ENCODE data around the gene C1QL2. TPM values are rescaled to one million over a fixed set of nuclear protein-coding genes. Genes with fewer than 3 reads are reported as not detected.

Gene C1QL2
- total RNA-seq, 1 experiment from 2014 or later: not detected

DNA sequence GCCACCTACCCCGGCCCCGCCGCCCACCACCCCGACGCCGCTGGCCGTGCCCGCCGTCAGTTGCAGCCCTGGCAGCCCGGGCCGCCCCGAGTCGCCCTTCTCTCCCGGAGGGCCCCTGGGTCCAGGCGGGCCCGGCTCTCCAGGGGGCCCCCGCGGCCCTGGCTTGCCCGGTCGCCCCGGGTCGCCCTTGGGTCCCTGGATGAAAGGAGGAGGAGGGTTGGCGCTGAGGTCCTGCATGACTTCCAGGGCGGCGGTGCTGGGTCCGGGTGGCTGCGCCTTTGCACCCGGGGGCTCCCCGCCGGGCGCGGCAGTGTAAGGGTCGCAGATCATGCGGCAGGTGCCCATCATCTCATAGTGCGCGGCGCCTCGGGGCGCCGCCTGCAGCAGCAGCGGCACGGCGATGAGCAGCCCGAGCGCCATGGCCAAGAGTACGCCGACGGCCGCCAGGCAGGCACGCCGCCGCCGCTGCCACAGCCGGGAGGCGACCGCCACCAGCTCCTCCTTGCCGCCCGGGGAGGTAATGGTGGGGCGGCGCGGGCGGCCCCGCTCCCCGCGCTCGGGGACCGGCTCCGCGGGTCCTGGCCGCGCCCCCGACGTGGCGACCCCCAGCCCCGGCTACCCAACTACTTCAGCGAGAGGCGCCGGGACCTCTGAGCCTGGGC, 570 bp downstream of the C1QL2 start:
- Histone ChIP-seq H3K4me3 (ENCODE audit: low read length) (no peak overlapping the region), H3K36me3 (ENCODE audit: insufficient read depth, low read length) (no peaks in the 10 kb centered on the region), H3K9ac (ENCODE audit: low read length) (no peak overlapping the region), H3K27ac (ENCODE audit: low read length) (no peak overlapping the region), H3K4me1 (ENCODE audit: low read length) (no peaks in the 10 kb centered on the region), H3K9me2 (replicated peaks; ENCODE audit: insufficient read depth, low read length) (no peaks in the 10 kb centered on the region), H2AFZ (ENCODE audit: low read length) (no peak overlapping the region), H3K79me2 (ENCODE audit: low read length) (no peaks in the 10 kb centered on the region), H3K4me2 (ENCODE audit: low read depth, low read length, poor library complexity, severe bottlenecking) (no peak overlapping the region), H3K9me3 (ENCODE audit: low read length) (no peaks in the 10 kb centered on the region), H3K27me3 (ENCODE audit: low read length) (no peaks in the 10 kb centered on the region), H4K20me1 (ENCODE audit: insufficient read depth, low read depth, low read length) (no peaks in the 10 kb centered on the region)
- DNase-seq: no peak

GRCh38 chr2:119156891-119157773, 1.4 kb downstream of the C1QL2 start:
- Histone ChIP-seq H3K79me2 (ENCODE audit: low read length) (no peaks in the 10 kb centered on the region), H3K4me3 (ENCODE audit: low read length) (no peak overlapping the region), H3K9me3 (ENCODE audit: low read length) (no peaks in the 10 kb centered on the region), H3K27ac (ENCODE audit: low read length) (no peak overlapping the region), H2AFZ (ENCODE audit: low read length) (no peak overlapping the region), H3K4me2 (ENCODE audit: low read depth, low read length, poor library complexity, severe bottlenecking) (no peak overlapping the region), H4K20me1 (ENCODE audit: insufficient read depth, low read depth, low read length) (no peaks in the 10 kb centered on the region), H3K9ac (ENCODE audit: low read length) (no peak overlapping the region), H3K4me1 (ENCODE audit: low read length) (no peaks in the 10 kb centered on the region), H3K27me3 (ENCODE audit: low read length) (no peaks in the 10 kb centered on the region), H3K9me2 (replicated peaks; ENCODE audit: insufficient read depth, low read length) (no peaks in the 10 kb centered on the region), H3K36me3 (ENCODE audit: insufficient read depth, low read length) (no peaks in the 10 kb centered on the region)
- no peak for DNase-seq

DNA sequence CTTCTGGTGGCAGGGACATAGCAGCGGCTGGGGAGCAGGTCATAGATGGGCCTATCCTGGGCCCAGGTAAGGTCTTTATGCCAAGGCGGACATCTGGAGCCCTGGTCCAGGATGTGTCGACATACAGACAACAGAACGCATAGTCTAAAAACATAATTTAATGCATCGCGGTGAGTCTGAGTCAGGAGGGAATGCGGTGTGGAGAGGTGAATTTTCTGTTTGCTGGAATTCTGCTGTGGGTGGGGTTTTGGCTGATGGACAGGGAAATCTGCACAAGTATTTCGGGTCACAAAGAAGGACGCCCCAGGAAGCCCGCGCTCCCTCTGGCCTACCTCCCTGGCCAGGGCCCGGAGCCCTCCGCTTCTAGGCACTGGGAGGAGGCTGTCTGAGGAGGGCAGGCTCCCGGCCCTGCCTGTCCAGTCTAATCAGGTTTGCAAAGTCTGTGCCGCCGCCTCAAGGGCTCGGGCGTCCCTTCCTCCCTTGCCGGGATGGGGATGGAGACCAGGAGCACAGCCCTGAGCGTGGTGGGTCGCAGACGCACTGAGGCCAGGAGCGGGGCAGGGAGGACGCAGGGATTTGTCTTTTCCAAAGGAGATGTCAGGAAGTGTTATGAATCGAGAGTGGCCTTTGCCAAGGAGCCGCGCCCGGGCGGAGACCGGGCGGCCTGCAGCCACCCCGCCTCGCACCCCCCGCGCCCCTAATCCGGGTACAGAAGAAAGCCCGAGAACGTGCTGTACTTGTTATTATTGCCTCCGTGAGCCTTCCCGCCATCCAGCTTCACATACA, 2.3 kb downstream of the C1QL2 start:
- Histone ChIP-seq H3K9me2 (replicated peaks; ENCODE audit: insufficient read depth, low read length) (no peaks in the 10 kb centered on the region), H3K9ac (ENCODE audit: low read length) (no peak overlapping the region), H3K4me1 (ENCODE audit: low read length) (no peaks in the 10 kb centered on the region), H3K9me3 (ENCODE audit: low read length) (no peaks in the 10 kb centered on the region), H3K36me3 (ENCODE audit: insufficient read depth, low read length) (no peaks in the 10 kb centered on the region), H3K4me2 (ENCODE audit: low read depth, low read length, poor library complexity, severe bottlenecking) (no peak overlapping the region), H3K27me3 (ENCODE audit: low read length) (no peaks in the 10 kb centered on the region), H4K20me1 (ENCODE audit: insufficient read depth, low read depth, low read length) (no peaks in the 10 kb centered on the region), H2AFZ (ENCODE audit: low read length) (no peak overlapping the region), H3K27ac (ENCODE audit: low read length) (no peak overlapping the region), H3K79me2 (ENCODE audit: low read length) (no peaks in the 10 kb centered on the region), H3K4me3 (ENCODE audit: low read length) (no peak overlapping the region)
- DNase-seq: no peak

- DNase-seq: no peak
- Histone ChIP-seq H3K27me3 (ENCODE audit: low read length) (no peaks in the 10 kb centered on the region), H3K79me2 (ENCODE audit: low read length) (no peaks in the 10 kb centered on the region), H3K4me2 (ENCODE audit: low read depth, low read length, poor library complexity, severe bottlenecking) (no peak overlapping the region), H3K9ac (ENCODE audit: low read length) (no peak overlapping the region), H3K36me3 (ENCODE audit: insufficient read depth, low read length) (no peaks in the 10 kb centered on the region), H3K4me3 (ENCODE audit: low read length) (no peak overlapping the region), H3K9me3 (ENCODE audit: low read length) (no peaks in the 10 kb centered on the region), H2AFZ (ENCODE audit: low read length) (no peak overlapping the region), H3K4me1 (ENCODE audit: low read length) (no peaks in the 10 kb centered on the region), H3K27ac (ENCODE audit: low read length) (no peak overlapping the region), H3K9me2 (replicated peaks; ENCODE audit: insufficient read depth, low read length) (no peaks in the 10 kb centered on the region), H4K20me1 (ENCODE audit: insufficient read depth, low read depth, low read length) (no peaks in the 10 kb centered on the region)
Measured at GRCh38 chr2:119155633-119156032, 2.9 kb downstream of the C1QL2 start.

DNA sequence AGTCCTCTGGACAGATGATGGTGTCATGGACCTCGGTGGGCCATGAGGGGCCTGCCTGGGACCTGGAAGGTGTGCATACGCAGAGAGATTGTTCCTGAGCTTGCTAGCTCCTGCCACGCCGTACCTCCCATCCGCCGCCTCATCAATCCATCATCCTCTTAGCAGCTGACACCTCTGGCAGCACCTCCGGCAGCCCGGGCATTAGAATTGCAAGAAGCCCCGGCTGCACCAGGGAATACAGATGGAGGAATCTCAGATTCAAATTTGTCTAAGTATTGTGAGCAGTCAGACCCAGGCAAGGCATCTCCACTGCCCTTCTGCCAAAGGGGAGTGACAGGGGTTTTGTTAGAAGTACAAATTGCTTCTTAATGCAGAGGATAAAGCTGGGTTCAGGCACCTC, 4.5 kb downstream of the C1QL2 start:
- no peaks in the 10 kb centered on the region for H3K4me1 ChIP-seq (ENCODE audit: low read length)
- no peaks in the 10 kb centered on the region for H3K9me3 ChIP-seq (ENCODE audit: low read length)
- no peaks in the 10 kb centered on the region for H3K9me2 ChIP-seq (replicated peaks; ENCODE audit: insufficient read depth, low read length)
- no peaks in the 10 kb centered on the region for H3K79me2 ChIP-seq (ENCODE audit: low read length)
- H3K4me2 ChIP-seq (ENCODE audit: low read depth, low read length, poor library complexity, severe bottlenecking): no peak overlapping the region
- H3K9ac ChIP-seq (ENCODE audit: low read length): no peak overlapping the region
- no peak overlapping the region for H3K4me3 ChIP-seq (ENCODE audit: low read length)
- no peaks in the 10 kb centered on the region for H4K20me1 ChIP-seq (ENCODE audit: insufficient read depth, low read depth, low read length)
- no peaks in the 10 kb centered on the region for H3K36me3 ChIP-seq (ENCODE audit: insufficient read depth, low read length)
- H3K27ac ChIP-seq (ENCODE audit: low read length): no peak overlapping the region
- DNase-seq: no peak
- no peak overlapping the region for H2AFZ ChIP-seq (ENCODE audit: low read length)
- no peaks in the 10 kb centered on the region for H3K27me3 ChIP-seq (ENCODE audit: low read length)

DNA sequence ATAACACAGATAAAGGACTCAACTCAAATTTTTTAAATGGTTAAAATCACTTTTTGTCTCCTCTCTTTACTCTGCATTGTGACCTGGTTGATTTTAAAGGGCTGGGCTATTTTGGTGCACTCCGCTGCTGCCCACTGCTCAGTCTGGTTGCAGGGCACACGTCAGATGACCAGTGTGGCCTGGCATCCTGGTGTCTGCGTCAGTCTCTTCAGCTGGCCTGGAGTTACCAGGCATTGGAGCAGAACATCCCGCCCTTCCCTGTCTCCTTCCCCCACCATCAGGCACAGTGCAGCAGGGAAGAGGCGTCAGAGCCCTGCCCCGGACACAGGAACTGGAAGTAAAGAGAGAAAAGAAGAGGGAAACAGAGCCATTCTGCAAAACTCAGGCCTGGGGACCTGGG, 8.9 kb downstream of the C1QL2 start:
- H3K79me2 ChIP-seq (ENCODE audit: low read length): no peaks in the 10 kb centered on the region

GRCh38 chr2:119147776-119148715, 10.5 kb downstream of the C1QL2 start:
- H3K27ac ChIP-seq (ENCODE audit: low read length): no peak overlapping the region

More for the DNA sequence above, 8.9 kb downstream of the C1QL2 start:
- H3K4me2 ChIP-seq (ENCODE audit: low read depth, low read length, poor library complexity, severe bottlenecking): no peak overlapping the region
- no peak for DNase-seq
- no peak overlapping the region for H3K4me3 ChIP-seq (ENCODE audit: low read length)
- no peak overlapping the region for H3K9ac ChIP-seq (ENCODE audit: low read length)
- no peaks in the 10 kb centered on the region for H4K20me1 ChIP-seq (ENCODE audit: insufficient read depth, low read depth, low read length)
- H3K9me2 ChIP-seq (replicated peaks; ENCODE audit: insufficient read depth, low read length): no peaks in the 10 kb centered on the region
- H2AFZ ChIP-seq (ENCODE audit: low read length): no peak overlapping the region
- no peaks in the 10 kb centered on the region for H3K27me3 ChIP-seq (ENCODE audit: low read length)
- H3K9me3 ChIP-seq (ENCODE audit: low read length): no peaks in the 10 kb centered on the region
- no peak overlapping the region for H3K27ac ChIP-seq (ENCODE audit: low read length)
- no peaks in the 10 kb centered on the region for H3K36me3 ChIP-seq (ENCODE audit: insufficient read depth, low read length)
- H3K4me1 ChIP-seq (ENCODE audit: low read length): no peaks in the 10 kb centered on the region

More at GRCh38 chr2:119147776-119148715, 10.5 kb downstream of the C1QL2 start:
- DNase-seq: no peak
- Histone ChIP-seq H4K20me1 (ENCODE audit: insufficient read depth, low read depth, low read length) (no peaks in the 10 kb centered on the region), H3K9me3 (ENCODE audit: low read length) (no peaks in the 10 kb centered on the region), H3K9me2 (replicated peaks; ENCODE audit: insufficient read depth, low read length) (no peaks in the 10 kb centered on the region), H3K4me1 (ENCODE audit: low read length) (no peaks in the 10 kb centered on the region), H3K79me2 (ENCODE audit: low read length) (no peaks in the 10 kb centered on the region), H3K4me3 (ENCODE audit: low read length) (no peak overlapping the region), H3K9ac (ENCODE audit: low read length) (no peak overlapping the region), H2AFZ (ENCODE audit: low read length) (no peak overlapping the region), H3K4me2 (ENCODE audit: low read depth, low read length, poor library complexity, severe bottlenecking) (no peak overlapping the region), H3K36me3 (ENCODE audit: insufficient read depth, low read length) (no peaks in the 10 kb centered on the region), H3K27me3 (ENCODE audit: low read length) (no peaks in the 10 kb centered on the region)

Measured in Karpas-422 (cell line).